ENCODE data around the gene TRMT2A. TPM values are rescaled to one million over a fixed set of nuclear protein-coding genes. Genes with fewer than 3 reads are reported as not detected.

TRMT2A gene
- total RNA-seq, 1 experiment from 2014 or later, result 47.1 TPM

DNA sequence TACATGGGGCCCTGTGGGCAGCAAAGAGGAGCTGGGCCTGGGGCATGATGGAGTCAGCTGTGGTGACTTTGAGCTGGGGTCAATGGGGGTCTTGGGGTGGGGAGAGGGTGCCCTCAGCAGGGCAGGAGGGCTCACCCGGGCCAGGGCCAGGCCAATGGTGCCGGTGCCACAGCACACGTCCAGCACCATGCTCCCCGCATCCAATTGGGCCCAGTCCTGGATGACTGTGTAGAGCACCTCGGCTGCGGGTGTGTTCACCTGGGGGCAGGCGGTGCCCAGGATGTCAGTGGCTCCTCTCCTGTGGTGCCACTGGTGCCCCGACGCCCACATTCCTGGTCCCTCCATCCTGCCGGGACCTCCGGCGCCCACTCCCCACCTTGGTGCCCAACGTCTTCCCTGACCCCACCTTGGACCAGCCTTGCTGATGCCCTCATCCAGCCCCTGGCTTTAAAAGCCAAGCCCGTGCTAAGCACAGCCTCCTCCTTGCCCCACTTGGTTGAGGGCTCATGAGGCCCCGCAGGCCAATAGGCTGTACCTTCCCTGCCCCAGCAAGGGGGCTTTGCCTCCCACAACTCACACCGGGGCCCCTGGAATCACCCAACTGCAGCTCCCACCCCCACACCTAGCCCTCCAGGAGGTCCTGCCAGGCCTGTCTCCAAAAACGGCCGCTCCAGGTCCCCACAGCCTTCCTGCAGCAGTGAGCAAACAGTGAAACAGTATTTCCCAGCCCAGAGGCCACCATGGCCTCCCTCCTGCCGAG lies 3.3 kb downstream of the TRMT2A start:
- Mint-ChIP-seq H3K9me3 (ENCODE audit: unreplicated experiment) (no peaks in the 10 kb centered on the region), H3K27me3 (ENCODE audit: insufficient read depth, unreplicated experiment) (no peaks in the 10 kb centered on the region), H3K4me3 (ENCODE audit: unreplicated experiment) (no peak overlapping the region), H3K4me1 (ENCODE audit: insufficient read depth, unreplicated experiment) (peaks cover 6% of the 10 kb centered on the region), H3K36me3 (ENCODE audit: insufficient read depth, unreplicated experiment) (peaks cover 51% of the 10 kb centered on the region), H3K27ac (ENCODE audit: low read depth, unreplicated experiment) (peak overlapping the region; percentile 9)
- DNase-seq (ENCODE audit: unreplicated experiment), result no peak
- TF ChIP-seq, protein P1, sequence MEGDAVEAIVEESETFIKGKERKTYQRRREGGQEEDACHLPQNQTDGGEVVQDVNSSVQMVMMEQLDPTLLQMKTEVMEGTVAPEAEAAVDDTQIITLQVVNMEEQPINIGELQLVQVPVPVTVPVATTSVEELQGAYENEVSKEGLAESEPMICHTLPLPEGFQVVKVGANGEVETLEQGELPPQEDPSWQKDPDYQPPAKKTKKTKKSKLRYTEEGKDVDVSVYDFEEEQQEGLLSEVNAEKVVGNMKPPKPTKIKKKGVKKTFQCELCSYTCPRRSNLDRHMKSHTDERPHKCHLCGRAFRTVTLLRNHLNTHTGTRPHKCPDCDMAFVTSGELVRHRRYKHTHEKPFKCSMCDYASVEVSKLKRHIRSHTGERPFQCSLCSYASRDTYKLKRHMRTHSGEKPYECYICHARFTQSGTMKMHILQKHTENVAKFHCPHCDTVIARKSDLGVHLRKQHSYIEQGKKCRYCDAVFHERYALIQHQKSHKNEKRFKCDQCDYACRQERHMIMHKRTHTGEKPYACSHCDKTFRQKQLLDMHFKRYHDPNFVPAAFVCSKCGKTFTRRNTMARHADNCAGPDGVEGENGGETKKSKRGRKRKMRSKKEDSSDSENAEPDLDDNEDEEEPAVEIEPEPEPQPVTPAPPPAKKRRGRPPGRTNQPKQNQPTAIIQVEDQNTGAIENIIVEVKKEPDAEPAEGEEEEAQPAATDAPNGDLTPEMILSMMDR (IDR thresholded peaks at IDR 0.05; ENCODE audit: unreplicated experiment), result no peak
- intact Hi-C loops (cut with micrococcal nuclease), result loop anchor here (10.0 kb wide), 1 partner anchor 139 kb away; no protein-coding TSS in a partner anchor
- BruUV-seq (replicated peaks), result no TSS peak
- ChIA-PET CTCF (no interaction called here), POLR2A (no interaction called here)

DNA sequence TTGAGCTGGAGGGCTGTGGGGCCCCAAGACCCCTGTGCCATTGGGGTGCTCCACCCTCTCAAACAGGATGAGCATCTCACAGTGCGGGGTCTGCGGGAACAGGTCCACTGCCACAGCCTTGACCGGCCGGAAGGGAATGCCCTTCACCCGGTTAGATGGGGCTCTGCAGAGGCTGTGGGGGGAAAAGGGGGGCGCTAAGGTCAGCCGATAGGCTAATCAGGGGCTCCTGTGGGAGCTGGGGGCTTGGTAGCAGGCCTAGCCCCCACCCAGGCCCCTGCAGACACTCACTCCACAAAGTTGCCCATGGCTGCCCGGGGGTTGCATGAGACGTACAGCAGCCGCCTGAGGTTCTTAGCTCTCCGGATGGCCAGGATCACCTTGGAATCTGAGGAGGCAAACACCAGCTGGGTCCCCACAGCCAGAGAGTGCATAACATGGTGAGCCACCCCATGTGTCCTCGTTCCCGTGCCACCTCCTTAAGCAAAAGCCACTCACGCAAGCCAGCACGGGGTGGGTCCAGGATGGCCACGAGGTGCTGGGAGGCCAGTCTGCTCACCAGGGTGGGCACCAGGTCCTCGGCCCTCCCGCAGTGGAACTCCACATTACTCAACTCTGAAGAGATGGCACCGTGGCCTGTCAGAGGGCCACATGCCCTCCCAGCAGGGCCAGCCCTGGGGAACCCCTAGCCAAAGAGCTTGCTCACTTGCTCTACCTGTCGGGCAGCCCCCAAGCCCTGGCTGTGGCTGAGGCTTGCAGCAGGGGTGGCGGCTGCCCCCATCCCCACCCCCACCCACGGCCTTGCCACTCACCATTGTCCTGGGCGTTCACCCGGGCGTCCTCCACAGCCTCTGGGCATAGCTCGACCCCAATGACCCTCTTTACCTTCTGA lies 4.2 kb downstream of the TRMT2A start:
- ChIA-PET CTCF (no interaction called here), POLR2A (interaction anchor here (0.7 kb wide), 1 partner anchor 99 kb away, joined by 3 read pairs; no protein-coding TSS in a partner anchor)
- Mint-ChIP-seq H3K4me3 (ENCODE audit: unreplicated experiment) (no peak overlapping the region), H3K9me3 (ENCODE audit: unreplicated experiment) (no peaks in the 10 kb centered on the region), H3K27ac (ENCODE audit: low read depth, unreplicated experiment) (no peak overlapping the region), H3K36me3 (ENCODE audit: insufficient read depth, unreplicated experiment) (peaks cover 57% of the 10 kb centered on the region), H3K4me1 (ENCODE audit: insufficient read depth, unreplicated experiment) (peaks cover 5% of the 10 kb centered on the region), H3K27me3 (ENCODE audit: insufficient read depth, unreplicated experiment) (no peaks in the 10 kb centered on the region)
- DNase-seq (ENCODE audit: unreplicated experiment), result no peak
- TSS peak; percentile 2 for BruUV-seq (replicated peaks)
- TF ChIP-seq, protein P1 (IDR thresholded peaks at IDR 0.05; ENCODE audit: unreplicated experiment), result no peak
- intact Hi-C loops (cut with micrococcal nuclease), result loop anchor here (10.0 kb wide), 1 partner anchor 138 kb away; no protein-coding TSS in a partner anchor

DNA sequence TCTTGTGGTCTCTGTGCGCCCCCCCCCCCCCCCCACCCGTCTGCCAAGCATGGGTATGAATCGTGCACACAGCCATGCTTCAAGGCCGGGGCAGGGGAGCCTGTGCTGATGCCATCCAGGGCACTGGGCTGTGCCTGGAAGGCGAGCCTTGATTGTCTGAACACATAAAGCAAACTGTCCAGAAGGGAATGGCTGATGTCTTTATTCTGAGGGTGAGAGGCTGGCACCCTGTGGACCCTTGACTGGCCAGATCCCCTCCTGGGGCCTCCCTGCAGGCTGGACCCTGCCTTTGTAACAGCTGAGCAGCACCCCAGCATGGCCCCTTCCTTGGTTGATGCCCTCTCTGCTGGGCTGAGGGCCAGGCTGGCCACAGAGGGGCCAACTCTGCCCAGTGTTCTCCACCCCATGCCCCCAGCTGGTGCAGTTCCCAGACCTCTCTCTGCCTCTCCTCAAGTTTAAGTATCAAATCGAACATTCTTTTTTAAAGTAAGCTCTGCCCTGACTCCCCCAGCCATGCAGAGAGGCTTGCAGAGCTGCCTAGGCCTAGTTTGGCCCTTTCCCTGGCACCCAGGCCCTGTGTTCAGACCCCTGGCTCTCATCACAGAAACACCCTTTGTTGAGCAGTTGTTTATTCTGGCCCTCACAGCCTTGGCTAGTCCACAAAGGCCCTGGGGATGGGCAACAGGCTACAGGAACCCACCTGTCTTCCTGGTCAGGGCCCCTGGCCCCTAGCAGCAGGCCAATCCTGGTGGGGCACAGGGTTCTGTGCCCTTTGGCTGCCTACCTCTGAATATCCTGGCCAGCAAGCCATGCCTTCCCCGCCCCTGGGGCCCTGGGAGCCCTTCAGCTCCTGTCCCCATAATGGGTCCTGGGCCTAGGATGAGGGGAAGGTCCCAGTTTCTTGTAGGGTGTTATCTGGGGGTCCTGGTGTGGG lies 5.1 kb downstream of the TRMT2A start:
- no peaks in the 10 kb centered on the region for H3K9me3 Mint-ChIP-seq (ENCODE audit: unreplicated experiment)
- ChIA-PET CTCF (interaction anchor here (0.7 kb wide), 1 partner anchor 51 kb away, joined by 5 read pairs; no protein-coding TSS in a partner anchor), POLR2A (interaction anchor here (0.7 kb wide), 1 partner anchor 98 kb away, joined by 3 read pairs; no protein-coding TSS in a partner anchor)
- intact Hi-C loops (cut with micrococcal nuclease), result loop anchor here (10.0 kb wide), 1 partner anchor 137 kb away; no protein-coding TSS in a partner anchor
- peaks cover 66% of the 10 kb centered on the region for H3K36me3 Mint-ChIP-seq (ENCODE audit: insufficient read depth, unreplicated experiment)
- TF ChIP-seq, protein P1 (IDR thresholded peaks at IDR 0.05; ENCODE audit: unreplicated experiment), result no peak
- no peak for DNase-seq (ENCODE audit: unreplicated experiment)
- H3K4me3 Mint-ChIP-seq (ENCODE audit: unreplicated experiment), result no peak overlapping the region
- BruUV-seq (replicated peaks), result no TSS peak
- peaks cover 5% of the 10 kb centered on the region for H3K4me1 Mint-ChIP-seq (ENCODE audit: insufficient read depth, unreplicated experiment)
- H3K27ac Mint-ChIP-seq (ENCODE audit: low read depth, unreplicated experiment), result no peak overlapping the region
- no peaks in the 10 kb centered on the region for H3K27me3 Mint-ChIP-seq (ENCODE audit: insufficient read depth, unreplicated experiment)
